Measurements from ENCODE around the gene CCNJL. TPM values are rescaled to one million over a fixed set of nuclear protein-coding genes. Genes with fewer than 3 reads are reported as not detected.

Gene CCNJL
- total and polyA plus RNA-seq, 2 of the 8 experiments (the other 6 are each of a cell fraction or from before 2014, with no cell fraction given), result 34.6 to 44.7 TPM

- no peak overlapping the region for H3K14ac ChIP-seq (ENCODE audit: insufficient read length)
- ChIA-PET CTCF (ENCODE audit: partially characterized antibody) (interaction anchor here (1.2 to 12.9 kb wide), 6 partner anchors 25 to 260 kb away, joined by 3 to 231 read pairs (median 38); no protein-coding TSS in a partner anchor), POLR2A (ENCODE audit: partially characterized antibody) (interaction anchor here (1.1 to 1.3 kb wide), 2 partner anchors 28 to 53 kb away, joined by 3 read pairs; no protein-coding TSS in a partner anchor)
- H2BK120ac ChIP-seq (replicated peaks; ENCODE audit: low read depth, low read length), result no peak overlapping the region
- H3K4me3 ChIP-seq (ENCODE audit: extremely low read depth in 1 of 4, insufficient read depth in 2 of 4, low read depth in 3 of 4, low read length in 4 of 4), result no peak overlapping the region
- no peaks in the 10 kb centered on the region for H3K79me2 ChIP-seq (ENCODE audit: control insufficient read depth in 1 of 2, insufficient read depth in 2 of 2, low read length in 2 of 2)
- H3K4me1 ChIP-seq (replicated peaks in 1 of 4; ENCODE audit: control insufficient read depth in 3 of 4, insufficient read depth in 4 of 4, low read length in 3 of 4), result peaks cover 0 to 5% (median 4%) of the 10 kb centered on the region in 4 experiments; a peak in 5 of 7 replicates
- H4K5ac ChIP-seq (ENCODE audit: insufficient read length, low read depth, low read length), result no peak overlapping the region
- no peak overlapping the region for H3K9ac ChIP-seq (replicated peaks in 1 of 4; ENCODE audit: extremely low read depth in 1 of 4, low read depth in 3 of 4, low read length in 3 of 4)
- no peak overlapping the region for H2BK12ac ChIP-seq (ENCODE audit: low read depth, low read length)
- no peaks in the 10 kb centered on the region for H3K23me2 ChIP-seq (ENCODE audit: low read depth, low read length)
- no peak overlapping the region for H3K4me2 ChIP-seq (ENCODE audit: insufficient read depth in 1 of 2, low read depth in 2 of 2, low read length in 2 of 2)
- H2AK5ac ChIP-seq (ENCODE audit: low read depth, low read length), result no peak overlapping the region
- no peak overlapping the region for H2AFZ ChIP-seq (ENCODE audit: low read length)
- no peak overlapping the region for H2BK15ac ChIP-seq (ENCODE audit: low read length)
- H4K91ac ChIP-seq (replicated peaks; ENCODE audit: insufficient read length, low read length), result no peak overlapping the region
- DNase-seq (ENCODE audit: low read depth in 1 of 2, low spot score in 2 of 2) (no peak), FAIRE-seq (no peak)
- no peaks in the 10 kb centered on the region for H3K79me1 ChIP-seq (ENCODE audit: low read depth, low read length)
- H3K27ac ChIP-seq (ENCODE audit: low read depth, low read length), result no peak overlapping the region
- H3K23ac ChIP-seq (ENCODE audit: insufficient read length), result no peak overlapping the region
- no peak overlapping the region for H2BK20ac ChIP-seq (ENCODE audit: low read length)
- no peak overlapping the region for H3K18ac ChIP-seq (ENCODE audit: extremely low read depth, low read length)
- 88% methylated on average over 6 of the region's 6 CpGs; no CpG with 5 or more reads in 1 of the 2 experiments for WGBS, 2 experiments (ENCODE audit: extremely low coverage in 1 of 2, insufficient coverage in 1 of 2, insufficient read length in 1 of 2, insufficient replicate concordance in 2 of 2, low coverage in 1 of 2, low lambda C conversion rate in 2 of 2, missing lambda C conversion rate in 1 of 2)
- no peak overlapping the region for H3K4ac ChIP-seq (replicated peaks; ENCODE audit: insufficient read length, low read depth, low read length)
- no peak overlapping the region for H4K8ac ChIP-seq (ENCODE audit: extremely low read depth, insufficient read depth, low read length)
- no peaks in the 10 kb centered on the region for H4K20me1 ChIP-seq (replicated peaks in 1 of 2; ENCODE audit: control insufficient read depth in 1 of 2, insufficient read depth in 2 of 2, low read length in 2 of 2)
- H3K36me3 ChIP-seq (ENCODE audit: control insufficient read depth in 2 of 4, insufficient read depth in 4 of 4, low read length in 3 of 4), result no peaks in the 10 kb centered on the region
- H3K9me3 ChIP-seq (ENCODE audit: insufficient read depth in 2 of 2, low read depth in 1 of 2, low read length in 1 of 2), result no peaks in the 10 kb centered on the region
- H2BK5ac ChIP-seq (ENCODE audit: low read depth, low read length), result no peak overlapping the region
- H3K56ac ChIP-seq (replicated peaks; ENCODE audit: insufficient read length, low read depth, low read length), result no peak overlapping the region
- H3K27me3 ChIP-seq (replicated peaks in 1 of 4; ENCODE audit: control insufficient read depth in 3 of 4, extremely low read depth in 1 of 4, insufficient read depth in 3 of 4, low read length in 3 of 4), result no peaks in the 10 kb centered on the region; a peak in 1 of 7 replicates
- TF ChIP-seq BCL11A (IDR thresholded peaks at IDR 0.05; ENCODE audit: low read depth in 2 of 2, low read length in 2 of 2) (no peak), JUND (IDR thresholded peaks at IDR 0.05; ENCODE audit: low read length) (no peak), CREB1 (IDR thresholded peaks at IDR 0.05) (no peak), EGR1 (IDR thresholded peaks at IDR 0.05; ENCODE audit: borderline replicate concordance, low read depth, low read length) (no peak), ZNF274 (IDR thresholded peaks at IDR 0.05; ENCODE audit: borderline replicate concordance, extremely low read depth, low read length) (no peak), JUN (IDR thresholded peaks at IDR 0.05; ENCODE audit: low read depth, low read length) (no peak), CTCF (IDR thresholded peaks at IDR 0.05; ENCODE audit: control extremely low read depth in 1 of 3, insufficient read depth in 1 of 3, low read depth in 1 of 3, low read length in 3 of 3) (no peak), MAFK (IDR thresholded peaks at IDR 0.05; ENCODE audit: low read depth, low read length) (no peak), TCF12 (IDR thresholded peaks at IDR 0.05; ENCODE audit: low read depth, low read length) (no peak), PHF8 (conservative IDR thresholded peaks at IDR 0.05; ENCODE audit: low read depth, low read length) (no peak), E2F6 (IDR thresholded peaks at IDR 0.05) (no peak)
These were observed 29.0 kb upstream of the CCNJL start for GRCh38 chr5:160341309-160341870.

All from H1 (cell line).